Measurements from ENCODE around the gene PRCP. TPM values are rescaled to one million over a fixed set of nuclear protein-coding genes. Genes with fewer than 3 reads are reported as not detected.

PRCP gene
- total RNA-seq, 4 donors from 2014 or later = 7.1 to 17.8 (median 9.5) TPM

- no peaks in the 10 kb centered on the region for H3K9me3 ChIP-seq
- no peaks in the 10 kb centered on the region for H3K27me3 ChIP-seq
- no peak overlapping the region for H3K4me3 ChIP-seq
- DNase-seq (no peak), ATAC-seq (no peak)
- H3K36me3 ChIP-seq = no peaks in the 10 kb centered on the region
- TF ChIP-seq POLR2A (IDR thresholded peaks at IDR 0.05) = no peak
- TF ChIP-seq CTCF (IDR thresholded peaks at IDR 0.05 in 4 of 5, conservative IDR thresholded peaks at IDR 0.05 in 1 of 5) = no peak
- in situ Hi-C loops (cut with MboI; ENCODE audit: low sequenced_read_pairs in 4 of 4) = no loop called here
- no peaks in the 10 kb centered on the region for H3K4me1 ChIP-seq
- no peak overlapping the region for H3K27ac ChIP-seq
- intact Hi-C loops (cut with DNase I; ENCODE audit: low total_unique reads) = no loop called here
Measured at GRCh38 chr11:82786001-82786400, 114.2 kb downstream of the PRCP start.

- in situ Hi-C loops (cut with MboI; ENCODE audit: low sequenced_read_pairs in 4 of 4) = no loop called here
- Histone ChIP-seq H3K27ac (no peak overlapping the region), H3K4me1 (no peaks in the 10 kb centered on the region), H3K36me3 (no peaks in the 10 kb centered on the region), H3K27me3 (no peaks in the 10 kb centered on the region), H3K4me3 (no peak overlapping the region), H3K9me3 (no peaks in the 10 kb centered on the region)
- ATAC-seq = no peak
- no peak for TF ChIP-seq POLR2A (IDR thresholded peaks at IDR 0.05)
- TF ChIP-seq CTCF (IDR thresholded peaks at IDR 0.05 in 4 of 5, conservative IDR thresholded peaks at IDR 0.05 in 1 of 5) = no peak
- intact Hi-C loops (cut with DNase I; ENCODE audit: low total_unique reads) = no loop called here
- DNase-seq = no peak
Measured at GRCh38 chr11:82782825-82783374, 117.3 kb downstream of the PRCP start.

GRCh38 chr11:82778776-82779175 is 121.5 kb downstream of the PRCP start:
- H3K36me3 ChIP-seq = no peaks in the 10 kb centered on the region
- no peaks in the 10 kb centered on the region for H3K27me3 ChIP-seq
- intact Hi-C loops (cut with DNase I; ENCODE audit: low total_unique reads) = no loop called here
- no peaks in the 10 kb centered on the region for H3K9me3 ChIP-seq
- in situ Hi-C loops (cut with MboI; ENCODE audit: low sequenced_read_pairs in 4 of 4) = no loop called here
- DNase-seq (no peak), ATAC-seq (no peak)
- no peaks in the 10 kb centered on the region for H3K4me1 ChIP-seq
- H3K4me3 ChIP-seq = no peak overlapping the region
- TF ChIP-seq CTCF (IDR thresholded peaks at IDR 0.05 in 4 of 5, conservative IDR thresholded peaks at IDR 0.05 in 1 of 5) = no peak
- no peak for TF ChIP-seq POLR2A (IDR thresholded peaks at IDR 0.05)
- no peak overlapping the region for H3K27ac ChIP-seq

- Histone ChIP-seq H3K27ac (no peak overlapping the region), H3K4me3 (no peak overlapping the region), H3K36me3 (no peaks in the 10 kb centered on the region), H3K4me1 (no peaks in the 10 kb centered on the region), H3K27me3 (no peaks in the 10 kb centered on the region), H3K9me3 (no peaks in the 10 kb centered on the region)
- ATAC-seq (no peak), DNase-seq (no peak)
- intact Hi-C loops (cut with DNase I; ENCODE audit: low total_unique reads) = no loop called here
- in situ Hi-C loops (cut with MboI; ENCODE audit: low sequenced_read_pairs in 4 of 4) = no loop called here
- TF ChIP-seq POLR2A (IDR thresholded peaks at IDR 0.05) (no peak), CTCF (IDR thresholded peaks at IDR 0.05 in 4 of 5, conservative IDR thresholded peaks at IDR 0.05 in 1 of 5) (no peak)
Measured at GRCh38 chr11:82776377-82776776, 123.9 kb downstream of the PRCP start.

GRCh38 chr11:82775736-82776346 is 124.4 kb downstream of the PRCP start:
- DNase-seq (no peak), ATAC-seq (no peak)
- no peaks in the 10 kb centered on the region for H3K27me3 ChIP-seq
- in situ Hi-C loops (cut with MboI; ENCODE audit: low sequenced_read_pairs in 4 of 4) = no loop called here
- H3K9me3 ChIP-seq = no peaks in the 10 kb centered on the region
- H3K27ac ChIP-seq = no peak overlapping the region
- intact Hi-C loops (cut with DNase I; ENCODE audit: low total_unique reads) = no loop called here
- H3K4me1 ChIP-seq = no peaks in the 10 kb centered on the region
- no peak for TF ChIP-seq POLR2A (IDR thresholded peaks at IDR 0.05)
- TF ChIP-seq CTCF (IDR thresholded peaks at IDR 0.05 in 4 of 5, conservative IDR thresholded peaks at IDR 0.05 in 1 of 5) = no peak
- H3K36me3 ChIP-seq = no peaks in the 10 kb centered on the region
- H3K4me3 ChIP-seq = no peak overlapping the region
